Kidney epithelial cell (primary cell): ENCODE data around the gene SLC4A1AP. TPM values are rescaled to one million over a fixed set of nuclear protein-coding genes. Genes with fewer than 3 reads are reported as not detected.

Experiments
- DNase-seq: peaks from one replicate; pipeline ENCODE4 v3.0.0-alpha.2; 2010; ENCODE audit warnings: low read depth
- H3K27me3 ChIP-seq: 2 replicates; pipeline ENCODE4 v1.6.0; 2011; ENCODE audit warnings: low read length; ENCODE audit not compliant: control insufficient read depth, insufficient read depth
- H3K36me3 ChIP-seq: 2 replicates; pipeline ENCODE4 v1.5.1; 2011; ENCODE audit warnings: low read length; ENCODE audit not compliant: control insufficient read depth, insufficient read depth
- H3K4me3 ChIP-seq: 2 replicates; pipeline ENCODE4 v1.5.1; 2011; ENCODE audit warnings: low read depth, mild to moderate bottlenecking, control low read depth, low read length
- CTCF ChIP-seq: IDR thresholded peaks from 2 replicates; pipeline ENCODE4 v1.5.1; 2011; ENCODE audit warnings: mild to moderate bottlenecking, moderate library complexity, low read length, control low read depth, inconsistent platforms; ENCODE audit not compliant: insufficient read depth, poor library complexity, severe bottlenecking
- total RNA-seq: library from RNA; depleted of rRNA; stranded (reverse); fragments of >200 nt; gene quantifications from 2 replicates; pipeline ENCODE4 v1.2.3, GENCODE V29; 2015

SLC4A1AP gene
- total RNA-seq, 1 donor from 2014 or later: 25.0 TPM

- DNase-seq: no peak
- H3K4me3 ChIP-seq: no peak overlapping the region
Measured at GRCh38 chr2:27685577-27685976, 21.9 kb downstream of the SLC4A1AP start.

DNA sequence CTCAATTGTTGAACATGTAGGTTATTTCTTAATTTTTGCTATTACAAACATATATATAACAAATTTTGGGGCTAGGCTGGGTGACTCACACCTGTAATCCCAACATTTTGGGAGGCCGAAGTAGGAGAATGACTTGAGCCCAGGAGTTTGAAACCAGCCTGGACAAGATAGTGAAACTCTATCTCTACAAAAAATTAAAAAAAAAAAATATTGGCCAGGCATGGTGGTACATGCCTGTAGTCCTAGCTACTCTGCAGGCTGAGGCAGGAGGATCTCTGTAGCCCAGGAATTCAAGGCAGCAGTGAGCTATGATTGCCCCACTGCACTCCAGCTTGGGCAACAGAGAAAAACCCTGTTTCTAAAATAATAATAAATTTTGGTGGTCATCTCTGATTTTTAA, 23.5 kb downstream of the SLC4A1AP start:
- no peak for TF ChIP-seq CTCF
- DNase-seq: no peak
- Histone ChIP-seq H3K4me3 (no peak overlapping the region), H3K27me3 (no peaks in the 10 kb centered on the region), H3K36me3 (peaks cover 4% of the 10 kb centered on the region)

More at GRCh38 chr2:27685577-27685976, 21.9 kb downstream of the SLC4A1AP start:
- Histone ChIP-seq H3K36me3 (peaks cover 4% of the 10 kb centered on the region), H3K27me3 (no peaks in the 10 kb centered on the region)
- no peak for TF ChIP-seq CTCF

DNA sequence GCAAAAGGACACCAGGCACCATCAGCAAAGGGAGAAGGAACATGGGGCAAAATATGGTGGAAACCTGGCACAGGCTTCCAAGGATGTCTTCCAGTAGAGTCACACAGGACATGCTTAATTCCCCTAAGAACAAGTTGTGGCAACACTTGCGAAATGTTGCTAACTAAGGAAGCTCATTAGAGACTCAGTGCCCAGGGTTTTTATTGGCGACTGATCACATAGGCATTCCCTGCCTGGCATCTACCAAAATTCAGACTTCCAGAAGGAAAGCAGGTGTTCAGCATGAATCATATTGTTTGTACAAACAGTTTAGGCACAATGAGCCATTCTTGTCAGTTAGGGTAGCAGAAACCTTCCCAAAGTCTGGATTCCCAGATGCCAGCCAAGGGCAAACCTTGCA, 25.7 kb downstream of the SLC4A1AP start:
- H3K36me3 ChIP-seq: peaks cover 2% of the 10 kb centered on the region
- no peak overlapping the region for H3K4me3 ChIP-seq
- H3K27me3 ChIP-seq: no peaks in the 10 kb centered on the region
- no peak for DNase-seq
- TF ChIP-seq CTCF: no peak

DNA sequence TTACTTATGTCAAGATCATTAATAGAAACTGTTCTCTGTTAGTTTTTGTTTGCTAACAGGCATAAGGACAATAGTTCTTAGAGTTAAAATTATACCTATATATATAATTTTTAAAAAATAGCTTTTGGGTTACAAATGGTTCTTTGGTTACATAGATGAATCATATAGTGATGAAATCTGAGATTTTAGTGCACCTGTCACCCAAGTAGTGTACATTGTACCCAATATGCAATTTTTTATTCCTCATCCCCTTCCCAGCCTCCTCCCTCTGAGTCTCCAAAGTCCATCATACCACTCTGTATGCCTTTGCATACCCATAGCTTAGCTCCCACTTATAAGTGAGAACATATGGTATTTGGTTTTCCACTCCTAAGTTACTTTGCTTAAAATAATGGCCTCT, 26.4 kb downstream of the SLC4A1AP start:
- no peak overlapping the region for H3K4me3 ChIP-seq
- H3K27me3 ChIP-seq: no peaks in the 10 kb centered on the region
- no peak for TF ChIP-seq CTCF
- no peak for DNase-seq
- peaks cover 2% of the 10 kb centered on the region for H3K36me3 ChIP-seq

GRCh38 chr2:27697660-27698059, 34.0 kb downstream of the SLC4A1AP start:
- no peaks in the 10 kb centered on the region for H3K27me3 ChIP-seq
- DNase-seq: no peak
- no peak for TF ChIP-seq CTCF
- peaks cover 2% of the 10 kb centered on the region for H3K36me3 ChIP-seq
- H3K4me3 ChIP-seq: no peak overlapping the region

DNA sequence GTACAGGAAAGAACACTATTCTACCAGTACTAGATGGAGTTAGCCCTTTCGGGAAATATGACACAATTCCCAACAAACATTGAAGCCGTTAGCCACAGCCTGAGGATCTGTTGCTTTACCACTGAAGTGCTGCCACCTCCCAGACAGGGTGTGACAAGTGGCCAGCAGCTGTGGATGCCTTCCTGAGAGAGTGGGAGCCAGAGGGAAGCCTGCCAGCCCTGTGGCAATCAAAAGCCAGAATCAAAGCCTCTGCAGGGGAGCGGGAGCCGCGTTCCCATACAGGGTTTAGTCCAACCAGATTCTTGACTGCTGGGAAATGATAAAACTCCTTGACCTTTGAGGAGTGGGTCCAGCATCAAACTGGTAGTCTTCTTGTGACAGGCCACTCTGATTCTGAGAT, 38.0 kb downstream of the SLC4A1AP start:
- H3K36me3 ChIP-seq: no peaks in the 10 kb centered on the region
- no peak for DNase-seq
- no peak for TF ChIP-seq CTCF
- H3K27me3 ChIP-seq: no peaks in the 10 kb centered on the region
- H3K4me3 ChIP-seq: no peak overlapping the region
